K562 (cell line): ENCODE data around the gene SHISA4. TPM values are rescaled to one million over a fixed set of nuclear protein-coding genes. Genes with fewer than 3 reads are reported as not detected.
"Not testable (repeated sequence)": the region's sequence is repeated elsewhere in the genome, so short reads cannot be mapped to it uniquely, and the experiment has no call there.

Experiments used
- ARID1B ChIP-seq: fragments of 450-650 bp; IDR thresholded peaks from 2 replicates; pipeline ENCODE4 v1.6.1; 2016; ENCODE audit warnings: antibody characterized with exemption, mild to moderate bottlenecking, inconsistent platforms
- DPF2 ChIP-seq: fragments of 450-650 bp; IDR thresholded peaks from 2 replicates; pipeline ENCODE4 v1.6.1; 2016
- EP400 ChIP-seq: fragments of 450-650 bp; IDR thresholded peaks from 2 replicates; pipeline ENCODE4 v1.6.1; 2017; ENCODE audit warnings: antibody characterized with exemption, mild to moderate bottlenecking, moderate library complexity
- GATAD2A ChIP-seq: fragments of 450-650 bp; IDR thresholded peaks from 2 replicates; pipeline ENCODE4 v1.6.1; 2017
- KDM1A ChIP-seq, 2 experiments: fragments of 450-650 bp; IDR thresholded peaks; 2 replicates each; pipeline ENCODE4 v1.6.1; 2016; ENCODE audit warnings: mild to moderate bottlenecking in 2 of 2
- L3MBTL2 ChIP-seq: fragments of 450-650 bp; IDR thresholded peaks from 2 replicates; pipeline ENCODE4 v1.6.1; 2016; ENCODE audit warnings: mild to moderate bottlenecking, moderate library complexity
- MAFG ChIP-seq: fragments of 450-650 bp; conservative IDR thresholded peaks from 2 replicates; pipeline ENCODE4 v1.6.1; 2016; ENCODE audit warnings: missing genetic modification characterization, missing compliant biosample characterization
- MGA ChIP-seq: fragments of 450-650 bp; IDR thresholded peaks from 2 replicates; pipeline ENCODE4 v1.6.1; 2016; ENCODE audit warnings: mild to moderate bottlenecking, moderate library complexity
- NFE2 ChIP-seq: IDR thresholded peaks from 2 replicates; pipeline ENCODE4 v1.6.1; 2014; ENCODE audit warnings: antibody characterized with exemption, low read depth
- POLR2A ChIP-seq: fragments of 450-650 bp; conservative IDR thresholded peaks from 2 replicates; pipeline ENCODE4 v1.6.1; 2016
- SMAD4 ChIP-seq: fragments of 250-450 bp; sonication (Bioruptor Pico); conservative IDR thresholded peaks from 2 replicates; pipeline ENCODE4 v1.8.0; 2021; ENCODE audit warnings: inconsistent platforms, mild to moderate bottlenecking, moderate library complexity
- TOE1 ChIP-seq, 2 experiments: fragments of 450-650 bp in 1 of 2; sonication (generic) in 1 of 2; formaldehyde crosslinking in 1 of 2; IDR thresholded peaks; 2 replicates each; pipeline versions ENCODE4 v1.7.1 to v1.8.0; 2016 to 2022; ENCODE audit warnings: borderline replicate concordance in 2 of 2, mild to moderate bottlenecking in 2 of 2, antibody characterized with exemption in 1 of 2, inconsistent platforms in 1 of 2, low read depth in 1 of 2, missing genetic modification reagents in 1 of 2, moderate library complexity in 1 of 2
- ZNF316 ChIP-seq: fragments of 450-650 bp; IDR thresholded peaks from 2 replicates; pipeline ENCODE4 v1.6.1; 2016
- polyA plus RNA-seq, 8 experiments: library from polyadenylated mRNA; depleted of rRNA in 4 of 8; stranded (reverse) in 5 of 8; unstranded in 3 of 8; fragments of >200 nt; fragmentation: Nextera tagmentation in 2 of 8; fragmentation: Illumina TruSeq in 1 of 8; extraction: Ambion mirVana in 2 of 8; extraction: Trizol in 1 of 8; gene quantifications; 2 replicates each; pipeline versions ENCODE4 v1.2.1 to v1.2.3, GENCODE V29; 2011 to 2014; ENCODE audit warnings: inconsistent platforms in 1 of 8, missing spikeins in 1 of 8
- total RNA-seq, 7 experiments: library from RNA; depleted of rRNA in 6 of 7; stranded (reverse); fragments of >200 nt in 6 of 7; fragmentation: Illumina TruSeq in 2 of 7; extraction: Trizol in 2 of 7; gene quantifications; 2 replicates each; pipeline versions ENCODE4 v1.2.1 to v1.2.3, GENCODE V29; 2011 to 2021; ENCODE audit warnings: low replicate concordance in 1 of 7

Gene SHISA4
- total and polyA plus RNA-seq, 9 of the 15 experiments (the other 6 are each of a cell fraction or from before 2014, with no cell fraction given): 0.15 to 0.95 (median 0.68) TPM; not detected in 2

DNA sequence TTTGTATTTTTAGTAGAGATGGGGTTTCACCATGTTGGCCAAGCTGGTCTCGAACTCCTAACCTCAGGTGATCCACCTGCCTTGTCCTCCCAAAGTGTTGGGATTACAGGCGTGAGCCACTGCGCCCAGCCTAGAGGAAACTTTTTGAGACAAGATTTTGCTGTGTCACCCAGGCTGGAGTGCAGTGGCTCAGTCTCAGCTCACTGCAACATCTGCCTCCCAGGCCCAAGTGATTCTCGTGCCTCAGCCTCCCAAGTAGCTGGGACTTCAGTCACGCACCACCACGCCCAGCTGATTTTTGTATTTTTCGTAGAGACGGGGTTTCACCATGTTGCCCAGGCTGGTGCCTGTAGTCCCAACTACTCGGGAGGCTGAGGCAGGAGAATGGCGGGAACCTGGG, 49.6 kb upstream of the SHISA4 start (continued):
- 0 out of 2 replicates have a peak, but pooled peaks have one; percentile 38 for TF ChIP-seq SMAD4 (CRISPR knock-in tag)
- TF ChIP-seq L3MBTL2: peak; percentile 34; the same call in 1 of the 2 replicates
- TF ChIP-seq DPF2: peak; percentile 70
- 0 out of 2 replicates have a peak, but pooled peaks have one; percentile 17 for TF ChIP-seq POLR2A
- peak; percentile 90 for TF ChIP-seq MAFG (tag)
- TF ChIP-seq ZNF316: peak; percentile 81
- TF ChIP-seq GATAD2A: 0 out of 2 replicates have a peak, but pooled peaks have one; percentile 34
- TF ChIP-seq EP400: peak; percentile 49; the same call in 1 of the 2 replicates
- TF ChIP-seq TOE1 (IDR thresholded peaks at IDR 0.05; ENCODE audit: borderline replicate concordance): peak; percentile 33; the same call in 1 of the 2 replicates
- not testable (repeated sequence) for TF ChIP-seq TOE1 (CRISPR knock-in tag; IDR thresholded peaks at IDR 0.05; ENCODE audit: borderline replicate concordance, low read depth)
- TF ChIP-seq MGA: peak; percentile 43; the same call in 1 of the 2 replicates
- peak; percentile 83 for TF ChIP-seq NFE2
- peak; percentile 52; the same call in 1 of the 2 replicates for TF ChIP-seq ARID1B
- TF ChIP-seq KDM1A (IDR thresholded peaks at IDR 0.05): peak; percentile 27 to 44; a peak in 2 of 4 replicates
